ENCODE results near the gene A1BG. TPM values are rescaled to one million over a fixed set of nuclear protein-coding genes. Genes with fewer than 3 reads are reported as not detected.
"Not testable (repeated sequence)": the region's sequence is repeated elsewhere in the genome, so short reads cannot be mapped to it uniquely, and the experiment has no call there.

The A1BG gene
- total RNA-seq, 4 donors from 2014 or later, result 1.0 to 14.9 (median 8.1) TPM

GRCh38 chr19:58380662-58381459 is 27.6 kb upstream of the A1BG start, which contains the start of gene ZNF837:
Gene ZNF837, minus strand, starts transcription at chr19:58381030. Its CDS starts 11,698 bp downstream, at chr19:58369332.
- no peaks in the 10 kb centered on the region for H3K9me3 ChIP-seq
- H3K36me3 ChIP-seq, result no peaks in the 10 kb centered on the region
- WGBS, result 0% methylated on average over 46 of the region's 83 CpGs
- DNase-seq (ENCODE audit: low spot score in 2 of 2), result peak; percentile 99
- no peak for TF ChIP-seq EP300 (IDR thresholded peaks at IDR 0.05)
- TF ChIP-seq POLR2AphosphoS5 (IDR thresholded peaks at IDR 0.05), result peak; percentile 23 to 85 (median 79)
- TF ChIP-seq POLR2A (IDR thresholded peaks at IDR 0.05), result peak; percentile 70 to 79
- peak within 1 kb of the TSS; percentile 88 for H3K4me3 ChIP-seq
- peak within 1 kb of the TSS; percentile 95 for H3K27ac ChIP-seq
- H3K27me3 ChIP-seq, result no peaks in the 10 kb centered on the region
- peaks cover 33% of the 10 kb centered on the region for H3K4me1 ChIP-seq

GRCh38 chr19:58380037-58380661 is 26.9 kb upstream of the A1BG start:
- H3K27ac ChIP-seq, result peak overlapping the region; percentile 95
- TF ChIP-seq EP300 (IDR thresholded peaks at IDR 0.05) (no peak), POLR2A (IDR thresholded peaks at IDR 0.05) (no peak), POLR2AphosphoS5 (IDR thresholded peaks at IDR 0.05) (no peak), CTCF (IDR thresholded peaks at IDR 0.05) (no peak)
- H3K4me3 ChIP-seq, result peak overlapping the region; percentile 88
- no peaks in the 10 kb centered on the region for H3K36me3 ChIP-seq
- DNase-seq (ENCODE audit: low spot score in 2 of 2), result no peak
- H3K27me3 ChIP-seq, result no peaks in the 10 kb centered on the region
- WGBS, result 4% methylated on average over 24 of the region's 24 CpGs
- H3K4me1 ChIP-seq, result peaks cover 26% of the 10 kb centered on the region
- H3K9me3 ChIP-seq, result no peaks in the 10 kb centered on the region

- TF ChIP-seq POLR2AphosphoS5 (IDR thresholded peaks at IDR 0.05) (no peak), POLR2A (IDR thresholded peaks at IDR 0.05) (no peak), EP300 (IDR thresholded peaks at IDR 0.05) (no peak), CTCF (IDR thresholded peaks at IDR 0.05) (no peak)
- Histone ChIP-seq H3K36me3 (no peaks in the 10 kb centered on the region), H3K4me1 (peaks cover 24% of the 10 kb centered on the region), H3K27me3 (no peaks in the 10 kb centered on the region), H3K9me3 (no peaks in the 10 kb centered on the region), H3K4me3 (no peak overlapping the region), H3K27ac (no peak overlapping the region)
- 89% methylated on average over 3 of the region's 6 CpGs for WGBS
- DNase-seq (ENCODE audit: low spot score in 2 of 2), result no peak
Observed at GRCh38 chr19:58379246-58379645, 26.0 kb upstream of the A1BG start.

GRCh38 chr19:58376724-58377123 is 23.4 kb upstream of the A1BG start:
- peaks cover 16% of the 10 kb centered on the region for H3K4me1 ChIP-seq
- DNase-seq (ENCODE audit: low spot score in 2 of 2); H3K36me3 ChIP-seq; H3K27ac ChIP-seq; H3K9me3 ChIP-seq; H3K4me3 ChIP-seq; H3K27me3 ChIP-seq: not testable (repeated sequence)
- 86% methylated on average over 7 of the region's 7 CpGs for WGBS

GRCh38 chr19:58374200-58374599 is 20.9 kb upstream of the A1BG start:
- Histone ChIP-seq H3K9me3 (no peaks in the 10 kb centered on the region), H3K4me1 (no peaks in the 10 kb centered on the region), H3K36me3 (peaks cover under 1% of the 10 kb centered on the region), H3K27me3 (no peaks in the 10 kb centered on the region), H3K4me3 (no peak overlapping the region), H3K27ac (no peak overlapping the region)
- no peak for DNase-seq (ENCODE audit: low spot score in 2 of 2)
- WGBS, result 81% methylated on average over 4 of the region's 4 CpGs
- TF ChIP-seq POLR2A (IDR thresholded peaks at IDR 0.05), result no peak
- no peak for TF ChIP-seq POLR2AphosphoS5 (IDR thresholded peaks at IDR 0.05)
- no peak for TF ChIP-seq EP300 (IDR thresholded peaks at IDR 0.05)
- no peak for TF ChIP-seq CTCF (IDR thresholded peaks at IDR 0.05)

Data from suprapubic skin (tissue), 4 donors.